Measurements from ENCODE around the gene LRP4.

DNA sequence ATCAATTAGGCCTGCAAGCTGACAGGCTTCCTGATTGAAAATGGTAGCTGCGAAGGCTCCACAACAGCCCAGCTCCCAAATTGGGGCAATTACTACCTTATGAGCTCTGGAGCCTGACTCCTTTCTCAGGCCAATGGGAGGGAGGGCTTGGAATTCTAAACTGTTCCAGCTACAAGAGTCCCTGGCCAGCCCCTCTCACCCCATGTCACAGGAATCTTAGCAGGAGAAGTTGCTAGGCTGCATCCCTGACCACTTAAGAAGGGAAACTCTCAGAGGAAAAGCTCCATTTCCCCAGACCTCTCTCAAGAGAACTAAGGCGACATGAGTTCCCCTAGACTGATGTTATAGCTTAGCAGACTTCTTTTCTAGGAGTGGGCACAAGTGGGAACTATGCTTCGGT is 4.9 kb downstream of the LRP4 start:
- no peak for TF ChIP-seq CTCF (IDR thresholded peaks at IDR 0.05)
- TF ChIP-seq POLR2A (IDR thresholded peaks at IDR 0.05) = no peak
